Activated T-cell treated with anti-CD3 and anti-CD28 coated beads, Interleukin-2, amount 50 U/mL, for 48 hours (primary cell): Measurements from ENCODE around the gene CLEC4D.
"Not testable (repeated sequence)": the region's sequence is repeated elsewhere in the genome, so short reads cannot be mapped to it uniquely, and the experiment has no call there.

Source experiments
- DNase-seq, 2 experiments: peaks; one replicate each; pipeline ENCODE4 v3.0.0-alpha.2; 2020

The CLEC4D gene

GRCh38 chr12:8513256-8513655 lies at the start of gene CLEC4D:
CLEC4D (plus strand) TSS chr12:8513503; CDS start chr12:8513733, 230 bp downstream.
- no peak for DNase-seq

- DNase-seq = no peak
Measured at GRCh38 chr12:8465301-8465996, 47.9 kb upstream of the CLEC4D start.

- no peak for DNase-seq
Measured at GRCh38 chr12:8466241-8466640, 47.1 kb upstream of the CLEC4D start.

GRCh38 chr12:8471090-8471489 lies 42.2 kb upstream of the CLEC4D start:
- DNase-seq = no peak

- DNase-seq = no peak
Measured at GRCh38 chr12:8475508-8476203, 37.6 kb upstream of the CLEC4D start.

- DNase-seq = no peak
Measured at GRCh38 chr12:8482571-8483061, 30.7 kb upstream of the CLEC4D start.

GRCh38 chr12:8483079-8483478 lies 30.2 kb upstream of the CLEC4D start:
- no peak for DNase-seq

GRCh38 chr12:8491646-8492530 lies 21.4 kb upstream of the CLEC4D start:
- DNase-seq = no peak

- peak; percentile 33 to 56 for DNase-seq
Measured at GRCh38 chr12:8493084-8493483, 20.2 kb upstream of the CLEC4D start.

- DNase-seq = not testable (repeated sequence)
Measured at GRCh38 chr12:8495671-8496070, 17.6 kb upstream of the CLEC4D start.

- DNase-seq = not testable (repeated sequence)
Measured at GRCh38 chr12:8496074-8496473, 17.2 kb upstream of the CLEC4D start.

GRCh38 chr12:8499616-8500015 lies 13.7 kb upstream of the CLEC4D start:
- no peak for DNase-seq

GRCh38 chr12:8501720-8502119 lies 11.6 kb upstream of the CLEC4D start:
- no peak for DNase-seq

- no peak for DNase-seq
Measured at GRCh38 chr12:8504351-8504750, 9.0 kb upstream of the CLEC4D start.

GRCh38 chr12:8507596-8507995 lies 5.7 kb upstream of the CLEC4D start:
- no peak for DNase-seq

- DNase-seq = no peak
Measured at GRCh38 chr12:8508223-8508622, 5.1 kb upstream of the CLEC4D start.

- no peak for DNase-seq
Measured at GRCh38 chr12:8508910-8509841, 4.1 kb upstream of the CLEC4D start.

- no peak for DNase-seq
Measured at GRCh38 chr12:8517971-8518370, 4.7 kb downstream of the CLEC4D start.

- no peak for DNase-seq
Measured at GRCh38 chr12:8519171-8519570, 5.9 kb downstream of the CLEC4D start.

GRCh38 chr12:8527250-8528130 lies 14.2 kb downstream of the CLEC4D start:
- no peak for DNase-seq

GRCh38 chr12:8532045-8532444 lies 18.7 kb downstream of the CLEC4D start:
- DNase-seq = no peak
